Measurements from ENCODE around the gene MGLL.

- no peak for TF ChIP-seq POLR2A (IDR thresholded peaks at IDR 0.05)
- no peak for TF ChIP-seq CTCF (IDR thresholded peaks at IDR 0.05)
- no peak for TF ChIP-seq POLR2AphosphoS5 (IDR thresholded peaks at IDR 0.05)
Measured at GRCh38 chr3:127827808-127828207, 5.5 kb upstream of the MGLL start.

Data from breast epithelium (tissue), 3 donors.